Measurements from ENCODE around the gene SAMM50.

Gene SAMM50

GRCh38 chr22:44020981-44021380, 65.7 kb downstream of the SAMM50 start:
- no peak for TF ChIP-seq CTCF (IDR thresholded peaks at IDR 0.05; ENCODE audit: borderline replicate concordance, insufficient read depth, low read depth, low read length)

GRCh38 chr22:44023404-44024287, 68.4 kb downstream of the SAMM50 start:
- peak overlapping the region; percentile 82 for H3K4me3 ChIP-seq (ENCODE audit: low read depth, low read length)
- TF ChIP-seq CTCF (IDR thresholded peaks at IDR 0.05; ENCODE audit: borderline replicate concordance, insufficient read depth, low read depth, low read length) = no peak

More at GRCh38 chr22:44020981-44021380, 65.7 kb downstream of the SAMM50 start:
- no peak overlapping the region for H3K4me3 ChIP-seq (ENCODE audit: low read depth, low read length)

GRCh38 chr22:44024288-44024921, 69.2 kb downstream of the SAMM50 start, which contains the start of gene PARVB:
Gene PARVB (plus strand): TSS chr22:44024302. CDS start chr22:44024340, 38 bp downstream.
- H3K4me3 ChIP-seq (ENCODE audit: low read depth, low read length) = peak within 1 kb of the TSS; percentile 88

GRCh38 chr22:44025171-44026065, 70.2 kb downstream of the SAMM50 start:
- TF ChIP-seq CTCF (IDR thresholded peaks at IDR 0.05; ENCODE audit: borderline replicate concordance, insufficient read depth, low read depth, low read length) = no peak
- H3K4me3 ChIP-seq (ENCODE audit: low read depth, low read length) = peak overlapping the region; percentile 88

More at GRCh38 chr22:44024288-44024921, 69.2 kb downstream of the SAMM50 start, which contains the start of gene PARVB:
- no peak for TF ChIP-seq CTCF (IDR thresholded peaks at IDR 0.05; ENCODE audit: borderline replicate concordance, insufficient read depth, low read depth, low read length)

- no peak for TF ChIP-seq CTCF (IDR thresholded peaks at IDR 0.05; ENCODE audit: borderline replicate concordance, insufficient read depth, low read depth, low read length)
- peak overlapping the region; percentile 88 for H3K4me3 ChIP-seq (ENCODE audit: low read depth, low read length)
These were observed 70.9 kb downstream of the SAMM50 start for GRCh38 chr22:44026066-44026629.

Measured in GM12875 (cell line).